ENCODE data around the gene CNTN1.

Gene CNTN1

DNA sequence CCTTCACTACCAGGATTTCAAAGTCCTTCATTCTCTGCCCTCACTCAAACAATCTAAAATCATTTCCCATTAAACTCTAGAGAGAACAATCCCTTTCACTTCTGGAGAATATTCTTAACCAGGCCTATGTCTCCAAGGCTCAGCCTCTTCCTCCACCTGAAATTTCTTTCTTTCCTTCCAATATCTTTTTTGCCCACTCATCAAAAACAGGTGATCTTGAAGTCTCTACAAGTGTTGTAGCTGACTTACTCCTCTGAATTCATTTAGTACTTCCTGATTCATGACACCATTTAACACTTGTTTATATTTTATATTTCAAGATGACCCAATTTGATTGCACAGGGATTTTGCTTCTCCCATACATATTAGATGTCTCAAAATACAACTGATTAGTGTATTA lies 429.1 kb downstream of the CNTN1 start:
- H3K36me3 ChIP-seq, result no peaks in the 10 kb centered on the region
- no peaks in the 10 kb centered on the region for H3K27me3 ChIP-seq
- no peak overlapping the region for H3K4me3 ChIP-seq (ENCODE audit: low read depth in 1 of 2, low read length in 1 of 2)
- H3K9me3 ChIP-seq, result no peaks in the 10 kb centered on the region
- H3K27ac ChIP-seq, result no peak overlapping the region
- H3K4me1 ChIP-seq (ENCODE audit: control insufficient read depth in 1 of 2, insufficient read depth in 1 of 2, low read depth in 1 of 2, low read length in 1 of 2), result no peaks in the 10 kb centered on the region
- TF ChIP-seq, protein P1, sequence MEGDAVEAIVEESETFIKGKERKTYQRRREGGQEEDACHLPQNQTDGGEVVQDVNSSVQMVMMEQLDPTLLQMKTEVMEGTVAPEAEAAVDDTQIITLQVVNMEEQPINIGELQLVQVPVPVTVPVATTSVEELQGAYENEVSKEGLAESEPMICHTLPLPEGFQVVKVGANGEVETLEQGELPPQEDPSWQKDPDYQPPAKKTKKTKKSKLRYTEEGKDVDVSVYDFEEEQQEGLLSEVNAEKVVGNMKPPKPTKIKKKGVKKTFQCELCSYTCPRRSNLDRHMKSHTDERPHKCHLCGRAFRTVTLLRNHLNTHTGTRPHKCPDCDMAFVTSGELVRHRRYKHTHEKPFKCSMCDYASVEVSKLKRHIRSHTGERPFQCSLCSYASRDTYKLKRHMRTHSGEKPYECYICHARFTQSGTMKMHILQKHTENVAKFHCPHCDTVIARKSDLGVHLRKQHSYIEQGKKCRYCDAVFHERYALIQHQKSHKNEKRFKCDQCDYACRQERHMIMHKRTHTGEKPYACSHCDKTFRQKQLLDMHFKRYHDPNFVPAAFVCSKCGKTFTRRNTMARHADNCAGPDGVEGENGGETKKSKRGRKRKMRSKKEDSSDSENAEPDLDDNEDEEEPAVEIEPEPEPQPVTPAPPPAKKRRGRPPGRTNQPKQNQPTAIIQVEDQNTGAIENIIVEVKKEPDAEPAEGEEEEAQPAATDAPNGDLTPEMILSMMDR (IDR thresholded peaks at IDR 0.05), result no peak

Data from neutrophil (primary cell).